PC-3 (cell line): Measurements from ENCODE around the gene ZDHHC22.

Experiments
- CTCF ChIP-seq: fragments of 300-600 bp; sonication (generic); conservative IDR thresholded peaks from 2 replicates; pipeline ENCODE4 v1.5.1; 2017; ENCODE audit warnings: antibody characterized with exemption, low read depth, mild to moderate bottlenecking, low read length
- EZH2 ChIP-seq: fragments of 300-600 bp; sonication (generic); IDR thresholded peaks from one replicate; pipeline ENCODE4 v1.6.1; 2017; ENCODE audit warnings: antibody characterized with exemption, mild to moderate bottlenecking, low read length; ENCODE audit not compliant: unreplicated experiment

GRCh38 chr14:77092676-77093075 lies 48.9 kb downstream of the ZDHHC22 start:
- no peak for TF ChIP-seq EZH2
- TF ChIP-seq CTCF, result no peak
